Measurements from ENCODE around the gene SRPK1.
A peak's percentile ranks its signal among the peaks of the same experiment; 100 is the strongest.
"Not testable (repeated sequence)": the region's sequence is repeated elsewhere in the genome, so short reads cannot be mapped to it uniquely, and the experiment has no call there.

Gene SRPK1

GRCh38 chr6:35920793-35921732, at the start of gene SRPK1:
SRPK1 (minus strand) TSS chr6:35921098; CDS start chr6:35921056, 42 bp downstream.
- peak; percentile 74 to 82 (median 74) for DNase-seq (ENCODE audit: low read depth in 2 of 3, low spot score in 2 of 3)

- DNase-seq (ENCODE audit: low read depth in 2 of 3, low spot score in 2 of 3), result no peak
Measured at GRCh38 chr6:35970181-35970580, 49.3 kb upstream of the SRPK1 start.

GRCh38 chr6:35969646-35970045, 48.7 kb upstream of the SRPK1 start:
- DNase-seq (ENCODE audit: low read depth in 2 of 3, low spot score in 2 of 3), result no peak

GRCh38 chr6:35968821-35969220, 47.9 kb upstream of the SRPK1 start:
- no peak for DNase-seq (ENCODE audit: low read depth in 2 of 3, low spot score in 2 of 3)

- no peak for DNase-seq (ENCODE audit: low read depth in 2 of 3, low spot score in 2 of 3)
Measured at GRCh38 chr6:35967076-35967774, 46.3 kb upstream of the SRPK1 start.

- DNase-seq (ENCODE audit: low read depth in 2 of 3, low spot score in 2 of 3), result no peak
Measured at GRCh38 chr6:35962779-35963560, 42.1 kb upstream of the SRPK1 start.

GRCh38 chr6:35960187-35960586, 39.3 kb upstream of the SRPK1 start:
- DNase-seq (ENCODE audit: low read depth in 2 of 3, low spot score in 2 of 3), result no peak

GRCh38 chr6:35955970-35956369, 35.1 kb upstream of the SRPK1 start:
- DNase-seq (ENCODE audit: low read depth in 2 of 3, low spot score in 2 of 3), result no peak

- no peak for DNase-seq (ENCODE audit: low read depth in 2 of 3, low spot score in 2 of 3)
Measured at GRCh38 chr6:35955521-35955920, 34.6 kb upstream of the SRPK1 start.

- DNase-seq (ENCODE audit: low read depth in 2 of 3, low spot score in 2 of 3), result no peak
Measured at GRCh38 chr6:35955071-35955470, 34.2 kb upstream of the SRPK1 start.

- no peak for DNase-seq (ENCODE audit: low read depth in 2 of 3, low spot score in 2 of 3)
Measured at GRCh38 chr6:35954333-35954732, 33.4 kb upstream of the SRPK1 start.

GRCh38 chr6:35948725-35949124, 27.8 kb upstream of the SRPK1 start:
- DNase-seq (ENCODE audit: low read depth in 2 of 3, low spot score in 2 of 3), result no peak

GRCh38 chr6:35945650-35946025, 24.7 kb upstream of the SRPK1 start:
- DNase-seq (ENCODE audit: low read depth in 2 of 3, low spot score in 2 of 3), result no peak

- no peak for DNase-seq (ENCODE audit: low read depth in 2 of 3, low spot score in 2 of 3)
Measured at GRCh38 chr6:35943390-35943789, 22.5 kb upstream of the SRPK1 start.

GRCh38 chr6:35942355-35942754, 21.5 kb upstream of the SRPK1 start:
- no peak for DNase-seq (ENCODE audit: low read depth in 2 of 3, low spot score in 2 of 3)

GRCh38 chr6:35941170-35941569, 20.3 kb upstream of the SRPK1 start:
- not testable (repeated sequence) for DNase-seq (ENCODE audit: low read depth in 2 of 3, low spot score in 2 of 3)

- not testable (repeated sequence) for DNase-seq (ENCODE audit: low read depth in 2 of 3, low spot score in 2 of 3)
Measured at GRCh38 chr6:35940014-35940413, 19.1 kb upstream of the SRPK1 start.

GRCh38 chr6:35939259-35939658, 18.4 kb upstream of the SRPK1 start:
- not testable (repeated sequence) for DNase-seq (ENCODE audit: low read depth in 2 of 3, low spot score in 2 of 3)

GRCh38 chr6:35936681-35937359, 15.9 kb upstream of the SRPK1 start:
- no peak for DNase-seq (ENCODE audit: low read depth in 2 of 3, low spot score in 2 of 3)

- no peak for DNase-seq (ENCODE audit: low read depth in 2 of 3, low spot score in 2 of 3)
Measured at GRCh38 chr6:35935469-35935868, 14.6 kb upstream of the SRPK1 start.

- no peak for DNase-seq (ENCODE audit: low read depth in 2 of 3, low spot score in 2 of 3)
Measured at GRCh38 chr6:35933844-35934243, 12.9 kb upstream of the SRPK1 start.

All from activated CD8-positive, alpha-beta memory T cell treated with anti-CD3 and anti-CD28 coated beads for 48 hours (primary cell).